Hematopoietic multipotent progenitor cell (in vitro differentiated cells): ENCODE results near the gene CADPS2. TPM values are rescaled to one million over a fixed set of nuclear protein-coding genes. Genes with fewer than 3 reads are reported as not detected.
A peak's percentile ranks its signal among the peaks of the same experiment; 100 is the strongest.

Experiments used
- DNase-seq, 3 donors: peaks; one replicate each; pipeline ENCODE4 v3.0.0-alpha.2; 2011 to 2015; ENCODE audit warnings: low read depth in 2 of 3, low spot score in 2 of 3
- total RNA-seq: library from RNA; depleted of rRNA; stranded (reverse); fragments of >200 nt; gene quantifications from one replicate; pipeline ENCODE4 v1.2.3, GENCODE V29; 2012

CADPS2 gene
- total RNA-seq, 1 donor: under 0.01 TPM

GRCh38 chr7:122327969-122328368 is 558.3 kb downstream of the CADPS2 start:
- DNase-seq: no peak

GRCh38 chr7:122316467-122317388 is 569.5 kb downstream of the CADPS2 start:
- no peak for DNase-seq

GRCh38 chr7:122315507-122316466 is 570.5 kb downstream of the CADPS2 start:
- DNase-seq: no peak

GRCh38 chr7:122314284-122314683 is 572.0 kb downstream of the CADPS2 start:
- no peak for DNase-seq

- no peak for DNase-seq
Measured at GRCh38 chr7:122312789-122313188, 573.5 kb downstream of the CADPS2 start.

- DNase-seq: no peak
Measured at GRCh38 chr7:122311734-122312450, 574.4 kb downstream of the CADPS2 start.

- DNase-seq: no peak
Measured at GRCh38 chr7:122311050-122311700, 575.1 kb downstream of the CADPS2 start.

- DNase-seq: peak in 1 of 3 donors; percentile 47
Measured at GRCh38 chr7:122310119-122311021, 575.9 kb downstream of the CADPS2 start.

GRCh38 chr7:122309421-122309820 is 576.8 kb downstream of the CADPS2 start:
- DNase-seq: no peak

- no peak for DNase-seq
Measured at GRCh38 chr7:122307228-122307621, 579.0 kb downstream of the CADPS2 start.

GRCh38 chr7:122306320-122307227 is 579.7 kb downstream of the CADPS2 start:
- no peak for DNase-seq

GRCh38 chr7:122305475-122306319 is 580.6 kb downstream of the CADPS2 start:
- DNase-seq: no peak

GRCh38 chr7:122304996-122305421 is 581.3 kb downstream of the CADPS2 start:
- DNase-seq: no peak

- DNase-seq: no peak
Measured at GRCh38 chr7:122304319-122304975, 581.8 kb downstream of the CADPS2 start, which contains the start of gene FEZF1. Gene FEZF1 (minus strand): TSS chr7:122304750. CDS start chr7:122304437, 313 bp downstream.

- DNase-seq: no peak
Measured at GRCh38 chr7:122303531-122304318, 582.5 kb downstream of the CADPS2 start.
